Measurements from ENCODE around the gene NOL9. TPM values are rescaled to one million over a fixed set of nuclear protein-coding genes. Genes with fewer than 3 reads are reported as not detected.

Gene NOL9
- total RNA-seq, 1 donor from 2014 or later = 27.1 TPM

DNA sequence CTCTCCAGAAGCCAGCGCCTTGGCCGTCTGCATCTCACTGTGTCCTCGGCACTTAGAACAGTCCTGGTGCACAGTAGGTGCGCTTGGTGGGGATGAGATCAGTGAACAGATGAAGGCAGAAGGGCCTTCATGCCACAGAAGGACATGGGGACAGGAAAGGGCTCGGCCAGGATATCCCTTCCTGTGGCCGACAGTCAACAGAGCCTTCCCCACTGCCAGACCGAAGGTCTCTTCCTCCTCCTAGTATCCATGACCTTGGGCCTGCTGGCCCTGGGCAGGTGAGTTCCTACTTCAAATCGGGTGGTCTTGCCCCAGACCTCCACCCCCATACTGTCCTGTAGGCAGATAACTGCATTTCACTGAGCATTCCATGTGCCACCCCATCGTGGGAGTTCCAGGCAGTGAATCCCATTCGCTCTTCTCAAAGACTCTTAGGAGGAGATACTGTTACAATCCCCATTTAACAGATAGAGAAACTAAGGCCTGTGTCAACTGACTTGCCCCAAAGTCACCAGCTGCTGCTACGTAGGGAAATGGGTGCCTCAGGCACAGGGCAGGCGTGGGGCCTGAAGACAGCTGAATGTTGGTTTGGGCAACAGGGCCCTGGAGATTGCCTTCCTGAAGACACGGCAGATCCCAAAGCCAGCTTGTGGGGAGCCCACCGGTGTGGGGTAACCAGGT is 66.4 kb downstream of the NOL9 start:
- DNase-seq = no peak

DNA sequence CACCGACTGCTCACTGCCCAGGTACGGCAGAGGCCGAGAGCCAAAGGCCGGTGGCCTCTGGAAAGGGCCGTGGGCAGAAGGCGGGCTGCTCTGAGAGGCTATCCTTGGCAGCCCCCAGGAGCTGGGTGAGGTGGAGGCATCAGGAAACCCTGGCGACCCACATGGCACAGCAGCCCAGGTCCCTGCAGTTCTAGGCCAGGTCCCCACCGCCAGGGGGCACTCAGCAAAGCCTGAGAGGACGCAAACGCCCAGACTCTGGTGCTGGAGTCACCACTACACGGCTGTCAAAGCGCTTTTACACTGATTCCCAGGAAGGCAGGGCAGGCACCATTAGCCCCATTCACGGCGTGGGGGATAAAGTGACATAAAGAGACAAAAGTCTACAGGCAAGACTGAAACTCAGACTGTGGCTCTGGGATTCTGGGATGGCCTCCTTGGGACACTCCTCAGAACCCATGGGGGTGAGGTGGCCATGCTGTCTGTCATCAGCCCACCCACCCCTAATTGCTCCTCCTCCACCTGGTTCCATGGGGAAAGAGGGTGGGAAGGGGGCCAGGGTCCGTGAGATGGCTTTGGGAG is 67.8 kb downstream of the NOL9 start:
- DNase-seq = peak; percentile 95

DNA sequence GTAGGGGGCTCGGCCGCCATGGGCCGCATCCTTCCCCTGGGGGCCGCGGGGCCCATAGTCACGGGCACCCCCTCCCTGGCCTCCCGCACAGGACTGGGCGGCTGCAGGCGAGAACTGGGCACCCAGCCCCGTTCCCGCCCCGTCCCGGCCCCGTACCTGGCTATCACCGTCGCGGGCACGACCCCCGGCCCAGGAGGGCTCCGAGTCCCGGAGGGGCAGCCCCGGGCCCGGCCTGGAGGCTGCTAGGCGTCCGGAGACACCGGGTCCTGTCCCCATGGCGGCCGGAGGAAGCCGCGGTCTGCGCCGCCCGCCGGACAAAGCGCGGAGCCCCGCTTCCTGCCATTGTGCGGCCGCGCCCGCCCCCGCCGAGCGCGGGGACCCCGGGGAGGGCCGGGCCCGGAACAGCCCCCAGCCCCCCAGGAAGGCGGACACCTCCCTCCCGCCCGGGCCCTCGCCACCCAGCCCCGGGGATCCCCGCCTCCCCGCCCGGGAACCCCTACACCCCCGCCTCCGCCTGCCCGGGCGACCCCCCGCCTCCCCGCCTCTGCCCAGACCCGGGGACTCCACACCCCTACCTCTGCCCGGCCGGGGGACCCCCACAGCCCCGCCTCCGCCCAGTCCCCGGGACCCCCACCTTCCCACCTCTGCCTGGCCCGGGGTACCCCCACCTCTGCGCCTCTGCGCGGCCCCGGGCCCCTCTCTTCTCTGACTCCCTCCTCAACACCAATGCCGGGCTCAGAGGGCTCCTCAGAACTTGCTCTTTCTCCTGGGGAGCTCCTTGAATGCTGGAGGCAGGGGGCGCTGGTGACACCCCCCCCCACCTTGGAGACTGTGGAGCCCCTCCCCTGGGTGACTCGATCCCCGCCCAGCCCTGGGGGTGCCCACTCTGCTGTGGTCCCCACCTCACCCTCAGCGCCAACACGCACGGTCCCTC is 68.9 kb downstream of the NOL9 start:
- peak; percentile 64 for DNase-seq

DNA sequence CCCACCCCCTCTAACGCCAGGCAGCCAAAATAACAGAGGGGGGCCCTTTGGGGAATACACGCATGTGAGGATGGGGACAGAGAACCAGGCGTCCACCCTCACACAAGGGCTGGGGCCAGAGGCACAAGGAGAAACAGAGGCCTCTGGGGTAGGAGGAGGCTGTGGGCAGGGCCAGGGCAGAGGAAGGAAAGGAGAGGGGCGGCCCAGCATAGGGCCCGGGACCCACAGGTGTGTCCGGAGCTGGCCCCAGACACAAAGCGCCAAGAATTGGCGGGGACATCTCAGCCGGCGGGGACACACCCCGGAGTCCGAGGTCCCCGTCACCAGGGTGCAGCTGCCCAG is 69.5 kb downstream of the NOL9 start:
- peak; percentile 63 for DNase-seq

DNA sequence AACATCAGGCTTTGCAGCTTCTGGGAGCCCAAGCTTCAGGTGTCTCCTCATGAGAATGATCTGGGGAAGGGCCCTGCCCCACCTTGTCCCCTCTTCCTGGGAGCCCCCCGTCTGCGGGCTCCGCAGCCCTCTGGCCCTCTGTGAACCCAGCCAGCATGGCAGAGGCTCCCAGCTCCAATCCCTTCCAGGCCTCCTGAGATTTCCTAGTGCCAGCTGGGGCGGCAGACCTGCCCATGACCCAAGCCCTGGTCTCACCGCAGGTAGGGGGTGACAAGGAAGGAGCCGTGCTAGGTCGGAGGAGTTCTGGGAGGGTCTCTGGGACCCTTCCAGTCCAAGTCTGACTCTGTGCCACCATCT is 70.6 kb downstream of the NOL9 start:
- DNase-seq = no peak

DNA sequence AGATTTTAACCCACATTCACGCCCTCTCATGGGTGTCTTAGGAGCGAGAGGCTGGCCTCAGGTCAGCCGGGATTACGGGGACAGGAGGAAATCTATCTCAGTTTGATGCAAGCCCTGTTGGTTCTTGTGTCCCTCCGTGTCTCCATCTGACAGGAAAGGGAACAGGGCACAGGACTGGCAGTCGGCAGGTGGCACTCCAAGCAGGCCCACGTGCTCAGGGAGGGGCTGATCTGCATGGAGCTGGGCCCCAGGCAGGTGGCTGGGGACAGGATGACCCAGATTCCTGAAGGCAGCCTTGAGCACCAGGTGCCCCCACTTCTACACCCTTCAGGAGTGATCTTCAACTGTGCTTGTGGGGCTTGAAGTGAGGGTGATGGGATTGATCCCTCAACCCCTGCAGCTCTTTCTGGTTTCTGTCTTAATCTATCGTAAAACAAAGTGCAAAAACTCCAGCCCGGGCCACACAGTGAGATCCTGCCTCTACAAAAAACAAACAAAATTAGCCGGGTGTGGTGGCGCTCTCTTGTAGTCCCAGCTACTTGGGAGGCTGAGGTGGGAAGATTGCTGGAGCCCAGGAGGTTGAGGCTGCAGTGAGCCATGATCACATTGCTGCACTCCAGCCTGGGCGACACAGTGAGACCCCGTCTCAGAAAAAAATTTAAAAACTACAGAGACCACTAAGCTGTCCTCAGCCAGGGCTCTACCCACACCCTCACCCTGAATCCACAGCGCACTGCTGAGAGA is 71.1 kb downstream of the NOL9 start:
- DNase-seq = no peak

DNA sequence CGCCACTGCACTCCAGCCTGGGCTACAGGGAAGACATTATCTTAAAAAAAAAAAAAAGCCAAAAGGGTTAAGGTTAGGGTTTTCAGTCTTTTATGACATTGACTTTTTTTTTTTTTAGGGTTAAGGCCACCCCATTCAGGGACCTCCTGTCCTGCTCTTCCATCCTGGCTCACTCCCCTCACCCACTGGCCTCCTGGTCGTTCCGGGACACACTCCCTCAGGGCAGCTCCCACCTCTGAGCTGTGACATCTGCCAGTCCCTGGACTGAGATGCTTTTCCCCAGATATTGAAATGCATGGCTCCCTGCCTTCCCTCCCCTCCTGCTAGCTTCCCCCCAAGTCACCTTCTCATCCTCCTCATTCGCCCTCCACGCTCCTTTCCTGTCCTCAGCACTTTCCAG is 72.5 kb downstream of the NOL9 start:
- no peak for DNase-seq

DNA sequence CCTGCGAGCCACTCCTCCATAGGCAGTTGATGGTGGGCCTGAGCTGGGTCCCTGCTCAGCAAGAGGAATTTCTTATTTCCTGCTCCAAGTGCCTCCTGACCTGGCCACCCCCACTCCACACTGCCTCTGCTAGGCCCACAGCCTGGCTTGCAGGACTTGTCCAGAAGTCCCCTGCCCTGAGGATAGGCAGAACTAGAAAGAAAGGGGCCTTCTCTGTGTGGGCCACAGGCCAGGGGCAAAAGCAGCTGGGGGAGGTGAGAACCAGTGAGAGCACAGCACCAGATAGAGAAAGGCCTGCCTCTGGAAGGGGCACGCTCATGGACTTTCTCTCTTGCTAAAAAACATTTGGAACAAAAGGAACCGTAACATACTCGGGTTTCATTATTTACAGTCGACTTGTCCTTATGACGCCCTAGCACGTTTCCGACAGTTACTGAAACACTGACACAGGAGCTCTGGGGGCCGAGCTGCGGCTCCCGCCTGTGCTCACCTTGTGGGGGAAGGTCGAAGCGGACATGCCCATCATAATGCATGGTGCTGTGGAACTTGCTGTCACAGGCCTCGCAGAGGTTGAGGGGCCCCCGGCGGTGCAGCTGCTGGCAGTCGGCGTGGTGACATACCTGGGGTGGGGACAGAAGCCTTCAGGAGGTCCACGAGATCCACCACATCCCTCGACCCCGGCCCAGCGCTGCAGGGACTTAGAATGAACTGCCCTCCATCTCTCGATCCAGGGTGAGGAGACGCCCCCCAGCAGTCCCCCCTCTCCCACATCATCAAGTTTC is 77.1 kb downstream of the NOL9 start:
- DNase-seq = no peak

DNA sequence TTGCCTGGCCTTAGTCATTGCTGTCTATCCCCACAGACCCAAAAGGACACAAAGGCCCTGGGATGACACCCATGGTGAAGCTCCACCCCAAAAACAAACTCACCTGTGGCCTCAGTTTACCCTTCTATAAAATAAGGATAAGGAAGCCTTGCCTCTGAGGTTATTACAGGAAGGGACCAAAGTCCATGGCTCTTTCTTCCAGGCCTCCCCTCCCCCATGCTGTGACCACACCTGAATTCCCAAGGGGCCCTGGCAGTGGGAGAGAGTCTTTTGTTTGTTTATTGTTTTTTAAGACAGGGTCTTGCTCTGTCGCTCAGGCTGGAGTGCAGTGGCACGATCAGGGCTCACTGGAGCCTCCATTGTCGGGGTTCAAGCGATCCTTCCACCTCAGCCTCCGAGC is 77.8 kb downstream of the NOL9 start:
- DNase-seq = no peak

DNA sequence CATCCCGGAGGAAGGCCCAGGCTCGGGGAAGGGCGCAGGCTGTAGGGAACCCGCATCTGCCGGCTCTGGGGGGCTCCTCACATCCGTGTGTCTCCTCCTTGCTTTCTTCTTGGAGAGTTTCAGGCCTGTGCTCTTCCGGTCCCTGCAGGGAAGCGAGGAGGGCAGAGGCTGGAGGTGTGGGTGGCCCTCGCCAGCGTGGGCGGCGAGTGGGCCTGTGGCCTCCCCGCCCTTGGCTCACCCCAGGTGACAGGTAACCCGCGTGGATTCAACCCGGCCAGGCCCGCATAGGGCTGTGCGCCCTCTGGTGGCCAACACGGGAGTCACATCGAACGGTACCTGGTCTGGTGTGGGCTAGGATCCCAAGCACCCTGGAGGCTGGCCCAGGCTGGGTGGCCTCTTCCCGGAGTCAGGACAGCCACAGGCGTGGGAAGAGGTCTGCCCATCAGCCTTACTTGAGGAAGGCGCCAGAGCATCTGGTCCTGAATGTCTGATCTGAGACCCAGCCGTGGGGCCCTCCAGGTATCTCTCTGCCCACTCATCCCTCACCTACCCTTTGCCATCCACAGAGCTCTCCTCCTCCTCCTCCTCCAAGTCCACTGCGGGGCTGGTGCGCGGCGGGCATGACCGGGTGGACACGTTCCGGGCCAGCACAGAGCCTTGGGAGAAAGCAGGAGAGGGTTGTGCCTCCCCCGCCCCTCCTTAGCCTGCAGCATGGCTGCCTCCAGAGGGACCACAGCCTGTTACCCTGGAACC is 78.8 kb downstream of the NOL9 start:
- peak; percentile 66 for DNase-seq

DNA sequence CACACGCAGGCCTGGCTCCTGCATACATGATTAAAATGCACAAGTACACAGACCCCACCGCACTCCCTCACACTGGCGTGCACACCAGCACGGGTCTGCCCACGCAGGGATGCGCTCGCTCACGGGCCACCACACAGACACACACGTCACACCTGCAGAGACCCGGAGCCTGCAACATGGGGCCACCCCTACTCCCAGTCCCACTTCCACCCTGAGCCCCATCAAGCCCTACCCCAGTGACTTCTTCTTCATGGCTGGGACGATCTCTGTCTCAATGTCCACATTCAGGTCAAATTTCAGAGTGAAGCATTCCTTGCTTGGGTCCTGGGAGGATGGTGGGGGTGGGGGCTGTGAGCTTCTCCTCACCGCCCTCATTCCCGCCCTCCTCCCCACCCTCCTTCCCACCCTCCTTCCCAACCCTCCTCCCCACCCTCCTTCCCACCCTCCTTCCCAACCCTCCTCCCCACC is 79.5 kb downstream of the NOL9 start:
- DNase-seq = no peak

DNA sequence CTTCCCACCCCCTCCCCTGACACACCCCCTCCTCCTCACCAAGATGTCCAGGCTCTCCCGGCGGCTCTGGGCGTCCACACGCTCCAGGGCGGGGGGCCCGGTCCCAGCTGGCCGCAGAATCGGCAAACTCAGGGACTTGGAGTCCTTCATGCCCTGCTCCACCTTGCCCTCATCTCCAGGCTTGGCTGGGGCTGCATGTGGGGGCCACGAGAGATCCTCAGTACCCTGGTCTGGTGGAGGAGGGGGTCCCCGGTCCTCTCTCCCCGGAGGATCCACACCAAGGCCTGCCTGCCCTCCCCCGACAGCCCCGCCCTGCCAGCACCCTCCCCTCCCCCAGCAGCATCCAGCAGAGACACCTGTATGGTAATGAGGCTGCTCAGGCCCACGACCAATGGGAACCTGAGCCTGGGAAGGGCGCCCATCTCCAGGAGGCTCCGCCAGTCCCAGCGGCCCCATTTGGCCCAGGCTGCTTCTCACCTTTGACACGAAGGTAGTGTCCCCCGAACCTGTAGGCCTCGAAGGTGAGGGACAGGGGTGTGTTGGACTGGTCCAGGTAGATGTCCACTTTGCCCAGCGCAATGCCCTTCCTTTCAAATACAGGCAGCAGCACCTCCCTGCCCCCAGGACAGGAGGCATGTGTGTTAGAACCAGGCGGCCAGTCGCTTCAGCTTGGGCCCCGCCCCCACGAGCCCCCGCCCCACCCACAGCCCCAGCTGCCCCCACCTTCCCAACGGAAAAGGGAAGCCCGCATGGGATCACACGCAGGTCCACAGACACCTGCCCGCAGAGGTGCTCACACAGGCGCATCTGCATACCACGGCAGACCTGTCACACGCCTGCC is 80.1 kb downstream of the NOL9 start:
- DNase-seq = no peak

DNA sequence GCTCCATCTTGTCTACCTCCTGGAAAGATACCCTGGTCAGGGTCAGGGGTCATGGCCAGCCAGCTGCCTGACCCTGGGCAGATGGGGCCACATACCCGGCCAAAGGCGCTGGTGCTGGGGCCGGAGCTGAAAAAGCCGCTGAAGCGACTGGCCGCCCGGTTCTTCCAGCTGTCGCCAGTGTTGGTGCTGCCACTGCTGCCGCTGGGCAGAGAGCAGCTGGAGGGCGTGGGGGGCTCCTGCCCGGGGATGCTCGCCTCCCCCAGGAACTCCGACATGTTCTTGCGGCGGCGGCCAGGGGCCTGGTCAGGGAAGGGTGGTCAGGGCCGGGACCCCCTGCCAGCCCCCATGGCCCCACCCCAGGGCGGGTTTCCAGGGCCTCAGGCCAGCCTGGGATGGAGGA is 81.2 kb downstream of the NOL9 start:
- no peak for DNase-seq

DNA sequence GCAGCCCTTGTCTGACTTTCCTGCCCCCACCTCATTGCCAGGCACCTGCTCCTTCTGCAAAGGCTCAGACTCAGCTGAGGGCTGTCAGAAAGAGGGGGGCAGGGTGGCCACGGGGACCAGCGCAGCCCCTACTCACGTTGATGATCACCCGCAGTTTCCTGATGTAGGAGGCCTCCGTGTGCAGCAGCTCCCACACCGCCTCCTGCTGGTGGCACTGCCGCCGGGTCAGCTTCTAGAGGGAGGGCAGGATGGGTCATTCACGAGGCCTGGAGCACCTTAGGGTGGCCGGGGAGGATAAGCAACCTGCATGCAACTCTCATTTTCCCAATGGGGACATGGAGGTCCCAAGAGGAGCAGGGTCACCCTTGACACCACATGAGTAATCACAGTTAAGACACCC is 81.9 kb downstream of the NOL9 start:
- no peak for DNase-seq

DNA sequence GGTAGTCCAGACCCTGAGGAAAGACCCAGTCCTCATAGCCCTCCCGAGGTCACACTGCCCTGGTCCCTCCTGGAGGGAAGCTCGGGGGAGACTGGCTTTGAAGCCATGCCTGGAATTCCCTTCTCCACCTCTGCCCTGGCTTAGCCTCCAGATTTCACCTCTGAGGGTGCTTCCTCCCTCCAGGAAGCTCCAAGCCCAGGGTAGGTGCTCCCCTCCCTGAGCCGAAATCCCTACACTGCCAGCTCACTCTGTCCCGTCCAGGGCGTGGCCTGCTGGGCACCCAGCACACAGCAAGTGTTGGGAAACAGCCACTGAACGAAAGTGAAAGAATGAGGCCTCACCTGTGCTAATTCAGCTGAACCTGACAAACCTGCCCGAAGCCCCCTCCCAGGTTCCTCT is 82.3 kb downstream of the NOL9 start:
- no peak for DNase-seq

Other genes starting within 250 kb of the NOL9 start
- 17.5 and 33.7 TPM in 2 replicates for gene ACOT7, start 160.7 kb downstream of the NOL9 start, total RNA-seq
- gene HES2, start 134.6 kb downstream of the NOL9 start, total RNA-seq = 9.9 and 14.1 TPM in 2 replicates
- 0.60 and 0.68 TPM in 2 replicates for gene ESPN, start 129.7 kb downstream of the NOL9 start, total RNA-seq
- 8.0 and 17.4 TPM in 2 replicates for gene TNFRSF25, start 88.3 kb downstream of the NOL9 start, total RNA-seq
- 36.9 and 50.9 TPM in 2 replicates for gene PLEKHG5, start 62.8 kb downstream of the NOL9 start, total RNA-seq
- gene TAS1R1, start 794 bp upstream of the NOL9 start, total RNA-seq = under 0.01 TPM in 1 of 2 replicates, not detected in the other
- gene ZBTB48, start 25.5 kb upstream of the NOL9 start, total RNA-seq = 12.0 and 22.5 TPM in 2 replicates
- gene KLHL21, start 48.4 kb upstream of the NOL9 start, total RNA-seq = 25.9 and 31.7 TPM in 2 replicates
- gene PHF13, start 59.2 kb upstream of the NOL9 start, total RNA-seq = 10.2 and 16.7 TPM in 2 replicates
- 19.9 and 23.5 TPM in 2 replicates for gene THAP3, start 70.4 kb upstream of the NOL9 start, total RNA-seq
- gene DNAJC11, start 147.3 kb upstream of the NOL9 start, total RNA-seq = 38.6 and 52.1 TPM in 2 replicates
- 52.7 and 58.4 TPM in 2 replicates for gene CAMTA1, start 230.9 kb upstream of the NOL9 start, total RNA-seq

Measured in dermis blood vessel endothelial cell (primary cell).